ENCODE data around the gene PLEKHA4. TPM values are rescaled to one million over a fixed set of nuclear protein-coding genes. Genes with fewer than 3 reads are reported as not detected.
A peak's percentile ranks its signal among the peaks of the same experiment; 100 is the strongest.
"Not testable (repeated sequence)": the region's sequence is repeated elsewhere in the genome, so short reads cannot be mapped to it uniquely, and the experiment has no call there.

The PLEKHA4 gene
- total RNA-seq = 10 to 100 TPM; 11.4 to 29.2 (median 18.1) TPM

- 4 to 15% methylated on average over 3 to 10 of the region's 11 CpGs for WGBS, 2 donors (ENCODE audit: low coverage in 1 of 2)
- Histone ChIP-seq H3K27ac (peak within 1 kb of the TSS; percentile 62 to 84 (median 82)), H3K4me3 (peak within 1 kb of the TSS; percentile 20 to 47), H3K27me3 (no peaks in the 10 kb centered on the region), H3K36me3 (peaks cover 0 to 16% of the 10 kb centered on the region in 2 donors), H3K9me3 (no peaks in the 10 kb centered on the region), H3K4me1 (peaks cover 0 to 44% (median 6%) of the 10 kb centered on the region in 3 donors)
- ATAC-seq = peak; percentile 21
- TF ChIP-seq POLR2AphosphoS5 (IDR thresholded peaks at IDR 0.05) (peak; percentile 62), POLR2A (IDR thresholded peaks at IDR 0.05) (no peak)
Observed at GRCh38 chr19:48868114-48868886, at the start of gene PLEKHA4. TSS of gene PLEKHA4 (minus strand) at chr19:48868617. CDS start at chr19:48867620, 997 bp downstream.

- no peaks in the 10 kb centered on the region for H3K4me1 ChIP-seq
- 57 to 75% methylated on average over 5 of the region's 6 CpGs for WGBS, 2 donors (ENCODE audit: low coverage in 1 of 2)
- no peak for TF ChIP-seq CTCF (IDR thresholded peaks at IDR 0.05)
- ATAC-seq = no peak
- no peak overlapping the region for H3K4me3 ChIP-seq
- no peak overlapping the region for H3K27ac ChIP-seq
- peaks cover 0 to 100% of the 10 kb centered on the region in 2 donors for H3K36me3 ChIP-seq
- H3K9me3 ChIP-seq = no peaks in the 10 kb centered on the region
- no peaks in the 10 kb centered on the region for H3K27me3 ChIP-seq
Observed at GRCh38 chr19:48918071-48918470, 49.7 kb upstream of the PLEKHA4 start.

GRCh38 chr19:48915757-48916156, 47.3 kb upstream of the PLEKHA4 start:
- Histone ChIP-seq H3K4me3 (no peak overlapping the region), H3K36me3 (peaks cover 0 to 100% of the 10 kb centered on the region in 2 donors), H3K4me1 (no peaks in the 10 kb centered on the region), H3K27me3 (no peaks in the 10 kb centered on the region), H3K27ac (no peak overlapping the region), H3K9me3 (no peaks in the 10 kb centered on the region)
- no peak for ATAC-seq
- 77 to 78% methylated on average over 6 of the region's 8 CpGs for WGBS, 2 donors (ENCODE audit: low coverage in 1 of 2)
- TF ChIP-seq EP300 (IDR thresholded peaks at IDR 0.05) = no peak

- 69% methylated on average over 3 of the region's 8 CpGs; no CpG with 5 or more reads in 1 of the 2 donors for WGBS, 2 donors (ENCODE audit: low coverage in 1 of 2)
- H3K9me3 ChIP-seq = no peaks in the 10 kb centered on the region
- H3K36me3 ChIP-seq = peaks cover 0 to 100% of the 10 kb centered on the region in 2 donors
- TF ChIP-seq POLR2A (IDR thresholded peaks at IDR 0.05) (no peak), POLR2AphosphoS5 (IDR thresholded peaks at IDR 0.05) (no peak), CTCF (IDR thresholded peaks at IDR 0.05) (no peak), EP300 (IDR thresholded peaks at IDR 0.05) (no peak)
- no peaks in the 10 kb centered on the region for H3K27me3 ChIP-seq
- no peak overlapping the region for H3K27ac ChIP-seq
- ATAC-seq = no peak
- H3K4me3 ChIP-seq = no peak overlapping the region
- no peaks in the 10 kb centered on the region for H3K4me1 ChIP-seq
Observed at GRCh38 chr19:48914181-48914580, 45.8 kb upstream of the PLEKHA4 start.

GRCh38 chr19:48913114-48913889, 44.9 kb upstream of the PLEKHA4 start:
- H3K4me1 ChIP-seq = no peaks in the 10 kb centered on the region
- 100% methylated on average over 2 of the region's 9 CpGs; no CpG with 5 or more reads in 1 of the 2 donors for WGBS, 2 donors (ENCODE audit: low coverage in 1 of 2)

GRCh38 chr19:48910803-48911202, 42.4 kb upstream of the PLEKHA4 start:
- ATAC-seq = no peak
- Histone ChIP-seq H3K27me3 (no peaks in the 10 kb centered on the region), H3K9me3 (no peaks in the 10 kb centered on the region), H3K36me3 (peaks cover 0 to 99% of the 10 kb centered on the region in 2 donors), H3K4me1 (no peaks in the 10 kb centered on the region), H3K27ac (no peak overlapping the region), H3K4me3 (no peak overlapping the region)
- 80 to 100% methylated on average over 1 of the region's 2 CpGs for WGBS, 2 donors (ENCODE audit: low coverage in 1 of 2)
- TF ChIP-seq EP300 (IDR thresholded peaks at IDR 0.05) (no peak), POLR2A (IDR thresholded peaks at IDR 0.05) (no peak), CTCF (IDR thresholded peaks at IDR 0.05) (no peak), POLR2AphosphoS5 (IDR thresholded peaks at IDR 0.05) (no peak)

More at GRCh38 chr19:48913114-48913889, 44.9 kb upstream of the PLEKHA4 start:
- Histone ChIP-seq H3K27me3 (no peaks in the 10 kb centered on the region), H3K36me3 (peaks cover 0 to 99% of the 10 kb centered on the region in 2 donors), H3K27ac (peak overlapping the region in 1 of 4 donors; percentile 19), H3K4me3 (no peak overlapping the region), H3K9me3 (no peaks in the 10 kb centered on the region)
- ATAC-seq = no peak
- TF ChIP-seq POLR2A (IDR thresholded peaks at IDR 0.05) = no peak
- no peak for TF ChIP-seq POLR2AphosphoS5 (IDR thresholded peaks at IDR 0.05)

GRCh38 chr19:48909424-48910077, 41.1 kb upstream of the PLEKHA4 start:
- not testable (repeated sequence) for H3K4me3 ChIP-seq, H3K9me3 ChIP-seq, ATAC-seq, H3K27me3 ChIP-seq, H3K4me1 ChIP-seq
- H3K36me3 ChIP-seq = peaks cover 0 to 99% of the 10 kb centered on the region in 2 donors
- H3K27ac ChIP-seq = peak overlapping the region in 3 of 4 donors; percentile 8 to 35 (median 25)
- 97 to 100% methylated on average over 1 to 11 of the region's 11 CpGs for WGBS, 2 donors (ENCODE audit: low coverage in 1 of 2)

Data from gastroesophageal sphincter (tissue), 4 donors.